Measurements from ENCODE around the gene MAJIN. TPM values are rescaled to one million over a fixed set of nuclear protein-coding genes. Genes with fewer than 3 reads are reported as not detected.

MAJIN gene
- total and polyA plus RNA-seq, 9 of the 15 experiments (the other 6 are each of a cell fraction or from before 2014, with no cell fraction given), result 0.17 to 0.83 (median 0.24) TPM; not detected in 2

GRCh38 chr11:65014726-65015227 lies 42.9 kb upstream of the MAJIN start (continued):
- TF ChIP-seq REST (IDR thresholded peaks at IDR 0.05; ENCODE audit: borderline replicate concordance) (no peak), REST (CRISPR knock-in tag; IDR thresholded peaks at IDR 0.05; ENCODE audit: low read depth) (no peak), SMARCA5 (IDR thresholded peaks at IDR 0.05) (peak; percentile 62; the same call in 1 of the 2 replicates), ZNF133 (CRISPR knock-in tag; IDR thresholded peaks at IDR 0.05) (no peak), ZNF584 (CRISPR knock-in tag; IDR thresholded peaks at IDR 0.05; ENCODE audit: low read depth) (0 out of 2 replicates have a peak, but pooled peaks have one; percentile 6), SP1 (CRISPR knock-in tag; IDR thresholded peaks at IDR 0.05) (no peak), FIP1L1 (IDR thresholded peaks at IDR 0.05; ENCODE audit: low read depth, low read length, poor library complexity, severe bottlenecking) (peak; percentile 14), FOXP4 (CRISPR knock-in tag; IDR thresholded peaks at IDR 0.05; ENCODE audit: borderline replicate concordance) (peak; percentile 52; the same call in 1 of the 2 replicates), DPF2 (IDR thresholded peaks at IDR 0.05) (0 out of 2 replicates have a peak, but pooled peaks have one; percentile 47), FOXK1 (CRISPR knock-in tag; IDR thresholded peaks at IDR 0.05; ENCODE audit: borderline replicate concordance) (peak; percentile 90; the same call in 1 of the 2 replicates), ZNF780A (CRISPR knock-in tag; IDR thresholded peaks at IDR 0.05) (no peak), ID3 (CRISPR knock-in tag; IDR thresholded peaks at IDR 0.05) (no peak), ID3 (tag; IDR thresholded peaks at IDR 0.05) (no peak), SMC3 (conservative IDR thresholded peaks at IDR 0.05; ENCODE audit: insufficient read depth, low read depth, low read length) (no peak), WHSC1 (IDR thresholded peaks at IDR 0.05; ENCODE audit: low read length) (no peak), KDM1A (IDR thresholded peaks at IDR 0.05) (peak in 1 of 2 experiments; percentile 13; a peak in 1 of 4 replicates), ZNF121 (CRISPR knock-in tag; conservative IDR thresholded peaks at IDR 0.05) (peak; percentile 100), ZC3H4 (CRISPR knock-in tag; IDR thresholded peaks at IDR 0.05; ENCODE audit: borderline replicate concordance) (0 out of 2 replicates have a peak, but pooled peaks have one; percentile 12), HDAC2 (IDR thresholded peaks at IDR 0.05) (0 out of 2 replicates have a peak, but pooled peaks have one; percentile 18), ARID2 (IDR thresholded peaks at IDR 0.05) (no peak)

Measured in K562 (cell line).